B cell (primary cell): ENCODE data around the gene VPS39.

ENCODE experiments used
- CTCF ChIP-seq: fragments of 200-600 bp; IDR thresholded peaks from one replicate; pipeline ENCODE4 v1.8.0; 2022; ENCODE audit warnings: antibody characterized with exemption, mild to moderate bottlenecking
- EZH2 ChIP-seq: IDR thresholded peaks from 2 replicates; pipeline ENCODE4 v1.6.1; 2012; ENCODE audit warnings: borderline replicate concordance, low read depth, mild to moderate bottlenecking, moderate library complexity, low read length; ENCODE audit not compliant: insufficient read depth, poor library complexity, severe bottlenecking

GRCh38 chr15:42156243-42156922, 51.7 kb downstream of the VPS39 start, which contains the start of gene PLA2G4F:
- TF ChIP-seq CTCF (no peak), EZH2 (no peak)
